Caco-2 (cell line): ENCODE results near the gene ESRP2. TPM values are rescaled to one million over a fixed set of nuclear protein-coding genes. Genes with fewer than 3 reads are reported as not detected.

Experiments used
- BruUV-seq: library from RNA; stranded (reverse); fragments of 400-500 nt; replicated peaks from 2 replicates; lab custom pipeline; 2021; lab: Mats Ljungman, UMichigan
- CTCF ChIA-PET: fragments of 300-600 bp; sonication (Branson Sonifier 250); formaldehyde crosslinking; loops from one replicate; lab custom pipeline; 2022; ENCODE audit warnings: antibody characterized with exemption; lab: Charles Lee
- POLR2A ChIA-PET: fragments of 300-600 bp; sonication (Branson Sonifier 250); formaldehyde crosslinking; loops from one replicate; lab custom pipeline; 2022; ENCODE audit warnings: antibody characterized with exemption; lab: Charles Lee
- DNase-seq, 2 experiments: peaks; one replicate each; pipeline versions ENCODE4 v3.0.0 to v3.0.0-alpha.2; 2020 to 2022
- H3K27me3 ChIP-seq: replicated peaks from 2 replicates; pipeline ENCODE4 v1.6.0; 2011; ENCODE audit warnings: low read length; ENCODE audit not compliant: control insufficient read depth, insufficient read depth
- H3K36me3 ChIP-seq: 2 replicates; pipeline ENCODE4 v1.5.1; 2011; ENCODE audit warnings: low read length; ENCODE audit not compliant: control insufficient read depth, insufficient read depth
- H3K4me1 ChIP-seq: fragments of 250-450 bp; sonication (Bioruptor Pico); 2 replicates; pipeline ENCODE4 v1.5.1; 2020; ENCODE audit warnings: mild to moderate bottlenecking
- H3K4me3 ChIP-seq: 2 replicates; pipeline ENCODE4 v1.5.1; 2011; ENCODE audit warnings: low read depth, mild to moderate bottlenecking, control low read depth, low read length
- H3K9me3 ChIP-seq: fragments of 250-450 bp; sonication (Bioruptor Pico); 2 replicates; pipeline ENCODE4 v1.5.1; 2020; ENCODE audit warnings: mild to moderate bottlenecking, moderate library complexity
- H3K27ac Mint-ChIP-seq: one replicate; pipeline ENCODE4 v1.8.0; 2022; ENCODE audit warnings: mixed read lengths; ENCODE audit not compliant: unreplicated experiment
- H3K27me3 Mint-ChIP-seq: one replicate; pipeline ENCODE4 v1.8.0; 2022; ENCODE audit warnings: mixed read lengths; ENCODE audit not compliant: insufficient read depth, unreplicated experiment
- H3K36me3 Mint-ChIP-seq: one replicate; pipeline ENCODE4 v1.8.0; 2022; ENCODE audit warnings: mild to moderate bottlenecking, mixed read lengths; ENCODE audit not compliant: insufficient read depth, unreplicated experiment
- H3K4me1 Mint-ChIP-seq: one replicate; pipeline ENCODE4 v1.8.0; 2022; ENCODE audit warnings: low read depth, mixed read lengths; ENCODE audit not compliant: unreplicated experiment
- H3K4me3 Mint-ChIP-seq: one replicate; pipeline ENCODE4 v1.8.0; 2022; ENCODE audit warnings: mild to moderate bottlenecking, moderate library complexity, mixed read lengths; ENCODE audit not compliant: unreplicated experiment
- H3K9me3 Mint-ChIP-seq: one replicate; pipeline ENCODE4 v1.8.0; 2022; ENCODE audit warnings: mixed read lengths; ENCODE audit not compliant: unreplicated experiment
- CTCF ChIP-seq, 2 experiments: fragments of 200-600 bp in 1 of 2; IDR thresholded peaks; 1 replicate in 1 of 2; 2 replicates in 1 of 2; pipeline versions ENCODE4 v1.5.1 to v1.8.0; 2011 to 2022; ENCODE audit warnings: antibody characterized with exemption in 1 of 2, control low read depth in 1 of 2, inconsistent platforms in 1 of 2, low read depth in 1 of 2, low read length in 1 of 2, mild to moderate bottlenecking in 1 of 2, moderate library complexity in 1 of 2; ENCODE audit not compliant: insufficient read depth in 1 of 2, severe bottlenecking in 1 of 2, unreplicated experiment in 1 of 2
- intact Hi-C: fragments of 100-400 bp; cut with micrococcal nuclease; formaldehyde crosslinking; loops from one replicate; pipeline ENCODE4 v1.10.0; 2022; ENCODE audit not compliant: unreplicated experiment
- total RNA-seq: library from RNA; stranded (reverse); gene quantifications from 2 replicates; pipeline ENCODE4 v1.2.3, GENCODE V29; 2022

ESRP2 gene
- total RNA-seq, 1 experiment from 2014 or later = 110 TPM

GRCh38 chr16:68246666-68247065 is 10.7 kb upstream of the ESRP2 start:
- ChIA-PET POLR2A (no interaction called here), CTCF (no interaction called here)
- Mint-ChIP-seq H3K4me3 (peak overlapping the region; percentile 91), H3K27ac (no peak overlapping the region), H3K4me1 (peaks cover 14% of the 10 kb centered on the region), H3K27me3 (no peaks in the 10 kb centered on the region), H3K9me3 (no peaks in the 10 kb centered on the region), H3K36me3 (peaks cover 55% of the 10 kb centered on the region)
- Histone ChIP-seq H3K9me3 (no peaks in the 10 kb centered on the region), H3K27me3 (no peaks in the 10 kb centered on the region), H3K4me1 (peaks cover 12% of the 10 kb centered on the region), H3K4me3 (no peak overlapping the region), H3K36me3 (no peaks in the 10 kb centered on the region)
- no TSS peak for BruUV-seq
- intact Hi-C loops = no loop called here
- no peak for DNase-seq
- no peak for TF ChIP-seq CTCF (IDR thresholded peaks at IDR 0.05; ENCODE audit: insufficient read depth in 1 of 2, low read depth in 1 of 2, low read length in 1 of 2, severe bottlenecking in 1 of 2, unreplicated experiment in 1 of 2)

- H3K4me1 Mint-ChIP-seq = peaks cover 14% of the 10 kb centered on the region
- no peaks in the 10 kb centered on the region for H3K9me3 Mint-ChIP-seq
- peak overlapping the region; percentile 91 for H3K4me3 Mint-ChIP-seq
- no peaks in the 10 kb centered on the region for H3K36me3 ChIP-seq
- H3K36me3 Mint-ChIP-seq = peaks cover 55% of the 10 kb centered on the region
- no peaks in the 10 kb centered on the region for H3K27me3 Mint-ChIP-seq
- H3K27me3 ChIP-seq = no peaks in the 10 kb centered on the region
- peak overlapping the region; percentile 53 for H3K27ac Mint-ChIP-seq
- TF ChIP-seq CTCF (IDR thresholded peaks at IDR 0.05; ENCODE audit: insufficient read depth in 1 of 2, low read depth in 1 of 2, low read length in 1 of 2, severe bottlenecking in 1 of 2, unreplicated experiment in 1 of 2) = no peak
- peak overlapping the region; percentile 100 for H3K4me3 ChIP-seq
- no peaks in the 10 kb centered on the region for H3K9me3 ChIP-seq
- intact Hi-C loops = no loop called here
- ChIA-PET CTCF (interaction anchor here (1.1 kb wide), 1 partner anchor 83 kb away, joined by 3 read pairs; no protein-coding TSS in a partner anchor), POLR2A (no interaction called here)
- no TSS peak for BruUV-seq
- no peak for DNase-seq
- H3K4me1 ChIP-seq = peaks cover 12% of the 10 kb centered on the region
Measured at GRCh38 chr16:68246121-68246520, 10.2 kb upstream of the ESRP2 start.

GRCh38 chr16:68244903-68245853 is 9.3 kb upstream of the ESRP2 start, which contains the start of gene PLA2G15:
TSS of gene PLA2G15 (plus strand) at chr16:68245373. CDS start at chr16:68245427, 54 bp downstream.
- ChIA-PET POLR2A (interaction anchor here (0.6 to 1.3 kb wide), 6 partner anchors 8 to 133 kb away, joined by 3 to 7 read pairs (median 4); partner anchors contain the start of genes ESRP2, PRMT7, SLC7A6 and SLC7A6OS), CTCF (interaction anchor here (0.5 to 1.5 kb wide), 7 partner anchors 16 to 409 kb away, joined by 3 to 7 read pairs (median 3); partner anchors contain the start of genes PRMT7, SLC7A6 and SLC7A6OS)
- Mint-ChIP-seq H3K4me1 (peaks cover 14% of the 10 kb centered on the region), H3K9me3 (no peaks in the 10 kb centered on the region), H3K4me3 (peak within 1 kb of the TSS; percentile 91), H3K27me3 (no peaks in the 10 kb centered on the region), H3K27ac (peak within 1 kb of the TSS; percentile 69), H3K36me3 (peaks cover 50% of the 10 kb centered on the region)
- Histone ChIP-seq H3K36me3 (no peaks in the 10 kb centered on the region), H3K4me3 (peak within 1 kb of the TSS; percentile 100), H3K9me3 (no peaks in the 10 kb centered on the region), H3K27me3 (no peaks in the 10 kb centered on the region), H3K4me1 (peaks cover 12% of the 10 kb centered on the region)
- TSS peak; percentile 53 for BruUV-seq
- intact Hi-C loops = loop anchor here (1.0 kb wide), 1 partner anchor 8 kb away; no protein-coding TSS in a partner anchor
- no peak for TF ChIP-seq CTCF (IDR thresholded peaks at IDR 0.05; ENCODE audit: insufficient read depth in 1 of 2, low read depth in 1 of 2, low read length in 1 of 2, severe bottlenecking in 1 of 2, unreplicated experiment in 1 of 2)
- DNase-seq = peak; percentile 98 to 99
